ENCODE results near the gene SLC7A9.
"Not testable (repeated sequence)": the region's sequence is repeated elsewhere in the genome, so short reads cannot be mapped to it uniquely, and the experiment has no call there.

The SLC7A9 gene

GRCh38 chr19:32823747-32824102 is 45.8 kb downstream of the SLC7A9 start:
- no peak for DNase-seq

GRCh38 chr19:32822916-32823746 is 46.4 kb downstream of the SLC7A9 start:
- no peak for DNase-seq

- DNase-seq = no peak
Observed at GRCh38 chr19:32819419-32820400, 49.9 kb downstream of the SLC7A9 start.

- no peak for DNase-seq
Observed at GRCh38 chr19:32818536-32818935, 51.0 kb downstream of the SLC7A9 start.

GRCh38 chr19:32817569-32818476 is 51.7 kb downstream of the SLC7A9 start:
- no peak for DNase-seq

GRCh38 chr19:32816555-32817099 is 52.9 kb downstream of the SLC7A9 start:
- DNase-seq = no peak

GRCh38 chr19:32814624-32815023 is 54.9 kb downstream of the SLC7A9 start:
- DNase-seq = no peak

GRCh38 chr19:32813862-32814425 is 55.6 kb downstream of the SLC7A9 start:
- DNase-seq = no peak

GRCh38 chr19:32812571-32812970 is 57.0 kb downstream of the SLC7A9 start:
- DNase-seq = no peak

- no peak for DNase-seq
Observed at GRCh38 chr19:32812036-32812435, 57.5 kb downstream of the SLC7A9 start.

- DNase-seq = no peak
Observed at GRCh38 chr19:32811151-32811550, 58.4 kb downstream of the SLC7A9 start.

- no peak for DNase-seq
Observed at GRCh38 chr19:32810452-32810851, 59.1 kb downstream of the SLC7A9 start.

- DNase-seq = no peak
Observed at GRCh38 chr19:32809754-32810153, 59.8 kb downstream of the SLC7A9 start.

GRCh38 chr19:32809254-32809653 is 60.3 kb downstream of the SLC7A9 start:
- DNase-seq = no peak

- DNase-seq = no peak
Observed at GRCh38 chr19:32808236-32808635, 61.3 kb downstream of the SLC7A9 start.

GRCh38 chr19:32802840-32803239 is 66.7 kb downstream of the SLC7A9 start:
- DNase-seq = no peak

GRCh38 chr19:32800754-32801153 is 68.8 kb downstream of the SLC7A9 start:
- DNase-seq = no peak

- DNase-seq = no peak
Observed at GRCh38 chr19:32800191-32800590, 69.4 kb downstream of the SLC7A9 start.

GRCh38 chr19:32798201-32798600 is 71.4 kb downstream of the SLC7A9 start:
- no peak for DNase-seq

GRCh38 chr19:32789429-32789828 is 80.1 kb downstream of the SLC7A9 start:
- DNase-seq = no peak

GRCh38 chr19:32787895-32788294 is 81.7 kb downstream of the SLC7A9 start:
- not testable (repeated sequence) for DNase-seq
